Bone marrow (tissue), 2 donors: ENCODE results near the gene CDH13.

Experiments
- DNase-seq, 2 donors: peaks; one replicate each; lab custom pipeline; 2025; lab: John Stamatoyannopoulos, UW

Gene CDH13

DNA sequence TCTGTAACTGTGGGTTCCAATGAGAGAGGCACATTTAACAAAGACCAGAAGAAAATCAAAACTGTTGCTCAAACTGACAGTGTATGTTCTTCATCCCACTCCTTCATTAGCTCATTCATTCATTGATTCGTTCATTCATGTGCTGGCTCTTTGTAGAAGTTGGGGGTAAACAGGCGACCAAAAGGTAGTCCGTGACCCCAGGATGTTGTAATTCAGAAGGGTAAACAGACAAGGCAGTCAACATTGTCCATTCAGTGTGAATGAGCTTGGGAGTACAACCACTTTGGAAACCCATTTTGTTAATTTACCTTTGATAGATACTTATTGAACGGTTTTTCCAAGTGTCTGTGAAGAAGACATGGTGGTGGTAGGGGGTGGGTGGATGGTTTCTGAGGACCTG, 26.1 kb downstream of the CDH13 start:
- no peak for DNase-seq

DNA sequence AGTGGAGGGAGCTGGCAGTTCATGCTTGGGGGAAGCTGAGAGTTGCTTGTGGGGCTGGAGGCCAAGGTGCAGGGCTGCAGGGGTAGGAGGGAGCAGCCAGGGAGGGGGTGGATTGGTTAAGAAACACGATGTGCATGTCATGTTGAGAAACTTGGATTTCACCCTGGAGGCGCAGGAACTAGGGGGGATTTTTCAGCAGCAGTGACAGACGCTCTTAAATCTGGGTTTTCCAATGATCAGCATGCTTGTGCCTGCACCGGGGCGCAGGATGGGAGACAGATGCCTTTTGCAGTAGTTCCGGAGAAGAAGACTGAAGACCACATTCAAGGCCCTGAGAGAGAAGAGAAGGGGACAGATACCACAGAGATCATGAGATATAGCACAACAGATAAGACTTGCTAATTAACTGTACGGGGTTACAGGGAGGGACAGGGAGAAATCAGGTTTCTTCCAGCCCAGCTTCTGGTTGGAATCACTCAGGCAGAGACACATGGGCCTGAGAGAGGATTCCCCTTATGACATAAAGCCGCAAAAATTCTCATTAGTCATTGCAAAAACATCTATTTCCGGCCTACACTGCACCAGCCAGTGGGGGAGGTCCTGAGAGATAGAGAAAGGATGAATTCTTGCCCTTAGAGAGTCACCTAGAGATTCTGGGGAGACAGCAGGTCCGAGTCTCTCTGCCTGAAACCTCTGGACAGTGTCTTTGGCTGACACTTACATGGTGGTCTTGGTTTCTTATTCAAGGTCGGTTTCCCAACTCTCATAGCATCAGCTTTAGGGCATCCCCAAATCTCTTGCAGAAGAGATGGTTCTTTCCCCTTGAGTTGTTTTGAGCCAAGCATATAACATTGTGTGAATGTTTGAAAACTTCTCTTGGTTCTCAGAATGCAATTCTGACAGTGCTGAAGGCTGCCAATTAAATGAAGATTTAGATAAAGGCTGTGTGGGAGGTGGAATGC, 27.1 kb downstream of the CDH13 start:
- peak in 1 of 2 donors; percentile 48 for DNase-seq

DNA sequence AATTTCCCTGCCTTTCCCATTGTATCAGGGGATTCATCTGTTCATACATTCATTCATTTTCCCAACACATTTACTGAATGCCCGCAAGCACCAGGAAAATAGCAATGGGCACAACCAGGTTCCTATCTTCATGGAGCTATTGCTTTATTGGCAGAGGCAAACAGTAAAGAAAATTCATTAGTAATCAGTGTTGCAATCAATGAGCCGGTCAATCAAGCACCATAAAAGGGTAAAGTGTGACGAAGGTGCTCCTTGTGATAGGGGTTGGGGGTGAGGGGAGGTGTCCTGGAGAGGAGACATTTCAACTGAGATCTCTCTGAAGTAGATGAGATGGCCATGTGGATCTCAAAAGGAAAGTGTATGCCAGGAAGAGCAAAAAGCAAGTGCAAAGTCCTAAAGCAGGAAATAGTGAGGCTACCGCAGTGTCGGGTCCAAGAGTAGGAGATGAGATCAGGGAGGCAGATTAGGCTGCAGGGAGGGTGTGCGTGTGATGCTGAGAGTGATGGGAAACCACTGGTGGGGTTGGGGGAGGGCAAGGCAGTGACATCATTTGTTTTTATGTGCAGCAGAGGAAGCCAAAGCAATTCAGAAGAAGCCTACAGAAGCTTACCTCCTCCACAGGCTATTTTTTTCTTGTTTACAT, 28.4 kb downstream of the CDH13 start:
- DNase-seq = peak in 1 of 2 donors; percentile 86

DNA sequence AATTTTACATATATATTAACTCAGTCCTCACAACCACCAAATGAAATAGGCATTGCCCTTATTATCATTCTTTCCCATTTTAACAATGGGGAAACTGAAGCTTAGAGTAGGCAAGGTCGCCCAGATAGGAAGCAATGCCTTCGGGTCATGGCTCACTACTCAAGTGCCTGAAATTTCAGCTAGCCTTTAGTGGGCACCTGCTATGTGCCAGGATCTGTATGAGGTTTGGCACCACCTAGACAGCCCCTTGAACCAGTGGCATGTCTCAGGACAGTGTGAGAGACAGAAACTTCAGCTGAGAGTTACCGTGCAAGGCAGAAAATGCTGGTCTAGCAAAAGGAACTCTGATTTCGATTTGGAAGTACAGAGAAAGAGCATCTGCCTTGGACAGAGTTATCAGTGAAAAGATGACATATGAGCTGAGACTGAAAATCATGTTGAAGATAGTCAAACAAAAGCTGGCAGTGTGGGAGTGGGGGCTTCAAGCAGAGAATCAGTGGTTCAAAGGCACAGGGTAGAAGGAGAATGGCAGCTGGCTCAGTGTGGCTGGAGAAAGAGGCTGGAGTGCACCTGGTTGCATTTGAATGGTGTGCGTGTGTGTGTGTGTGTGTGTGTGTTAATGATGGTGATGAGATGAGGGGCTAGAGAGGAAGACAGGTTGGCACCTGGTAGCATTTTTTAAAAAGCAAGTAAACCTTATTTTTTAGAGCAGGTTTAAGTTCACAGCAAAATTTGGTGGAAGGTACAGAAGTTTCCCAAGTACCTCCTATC, 29.1 kb downstream of the CDH13 start:
- DNase-seq = no peak

DNA sequence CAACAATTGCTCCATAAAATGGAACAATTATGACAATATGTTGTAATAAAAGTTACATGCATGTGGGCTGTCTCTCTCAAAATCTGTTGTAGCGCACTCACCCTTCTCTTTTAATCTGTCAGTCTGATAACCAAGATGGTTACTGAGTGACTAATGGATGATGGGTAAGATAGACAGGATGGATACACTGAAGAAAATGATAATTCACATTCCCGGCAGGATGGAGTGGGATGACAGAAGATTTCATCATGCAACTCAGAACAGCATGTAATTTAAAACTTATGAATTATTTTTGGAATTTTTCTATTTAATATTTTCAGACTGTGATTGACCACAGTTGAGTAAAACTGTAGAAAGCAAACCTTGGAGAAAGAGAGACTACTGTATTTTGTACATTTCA, 30.5 kb downstream of the CDH13 start:
- DNase-seq = no peak

DNA sequence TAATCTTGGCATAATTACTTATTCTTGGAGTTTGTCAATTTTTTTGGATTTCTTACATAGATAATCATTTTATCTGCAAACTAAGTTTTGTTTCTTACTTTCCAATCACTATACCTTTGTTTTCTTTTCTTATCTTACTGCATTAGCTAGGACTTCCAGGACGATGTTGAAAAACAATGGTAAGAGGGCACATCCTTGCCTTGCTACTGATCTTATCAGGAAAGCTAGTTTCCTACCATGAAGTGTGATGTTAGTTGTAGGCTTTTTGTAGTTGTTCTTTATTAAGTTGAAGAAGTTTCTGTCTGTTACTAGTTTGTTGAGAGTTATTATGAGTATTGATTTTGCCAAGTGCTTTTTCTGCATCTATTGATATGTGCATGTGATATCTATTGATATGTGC, 31.0 kb downstream of the CDH13 start:
- DNase-seq = no peak

- DNase-seq = no peak
These were observed 32.0 kb downstream of the CDH13 start for GRCh38 chr16:82658796-82659195.

DNA sequence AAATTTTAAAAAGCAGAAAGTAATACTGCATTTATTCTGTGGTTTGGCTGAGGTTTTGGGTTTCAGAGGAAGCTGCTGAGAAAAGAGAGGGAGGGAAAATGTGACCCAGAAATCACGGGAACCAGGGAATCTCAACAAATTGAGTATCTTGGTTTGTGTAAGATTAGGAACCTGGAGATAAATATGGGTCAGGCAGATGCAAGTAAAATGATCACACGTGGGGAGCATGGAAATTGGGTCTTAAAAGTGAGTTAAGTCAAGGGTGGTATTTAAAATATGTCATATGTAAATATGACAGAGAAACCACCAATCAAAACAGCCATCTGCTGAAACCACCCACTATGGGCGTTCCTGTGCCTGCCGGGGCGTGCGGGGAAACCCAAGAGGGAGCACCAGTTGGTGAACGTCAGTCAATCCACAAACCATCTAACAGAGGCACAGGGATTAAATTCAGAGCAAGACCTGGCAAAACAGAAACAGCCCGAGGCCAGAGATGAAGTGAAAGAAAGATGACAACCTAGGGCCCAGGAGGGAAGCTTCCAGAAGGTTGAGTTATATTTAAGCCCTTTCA, 33.4 kb downstream of the CDH13 start:
- no peak for DNase-seq

DNA sequence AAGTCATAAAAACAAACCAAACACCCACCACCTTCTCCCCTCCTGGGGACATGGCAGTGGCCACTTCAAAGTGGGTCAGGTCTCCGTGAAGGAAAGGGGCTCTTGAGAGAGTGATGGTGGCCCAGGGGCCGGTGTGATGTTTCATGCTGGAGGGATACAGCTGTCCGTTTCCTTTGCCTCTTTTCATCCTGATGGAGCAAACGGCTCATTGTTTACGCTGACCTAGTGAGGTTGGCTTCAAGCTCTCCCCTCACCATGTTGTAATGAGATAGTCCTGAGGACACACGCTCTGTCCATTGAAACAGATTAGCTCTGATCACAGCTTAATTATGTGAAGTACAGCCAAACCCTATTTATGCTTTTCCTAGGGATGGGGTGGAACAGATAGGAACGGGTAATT, 34.2 kb downstream of the CDH13 start:
- DNase-seq = no peak

DNA sequence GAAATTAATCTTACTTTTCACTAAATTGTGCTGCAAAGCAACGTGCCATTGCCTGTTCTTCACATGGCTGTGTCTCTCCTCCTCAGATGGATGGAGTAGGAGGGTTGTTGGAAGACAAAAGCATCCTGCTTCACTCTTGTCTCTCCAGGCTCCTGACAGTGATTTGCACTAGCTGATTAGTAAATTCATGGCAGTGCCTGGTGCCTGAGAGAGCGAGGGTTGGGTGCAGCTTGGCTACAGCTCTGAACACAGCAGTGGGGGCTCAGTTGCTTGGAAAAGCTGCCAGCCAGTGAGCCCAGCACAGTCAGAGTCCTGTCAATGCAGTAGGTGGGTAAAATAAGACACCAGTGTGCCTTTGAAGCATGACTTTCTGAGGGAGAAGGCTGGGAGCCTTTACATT, 37.4 kb downstream of the CDH13 start:
- no peak for DNase-seq

GRCh38 chr16:82665025-82665424, 38.3 kb downstream of the CDH13 start:
- DNase-seq = no peak

DNA sequence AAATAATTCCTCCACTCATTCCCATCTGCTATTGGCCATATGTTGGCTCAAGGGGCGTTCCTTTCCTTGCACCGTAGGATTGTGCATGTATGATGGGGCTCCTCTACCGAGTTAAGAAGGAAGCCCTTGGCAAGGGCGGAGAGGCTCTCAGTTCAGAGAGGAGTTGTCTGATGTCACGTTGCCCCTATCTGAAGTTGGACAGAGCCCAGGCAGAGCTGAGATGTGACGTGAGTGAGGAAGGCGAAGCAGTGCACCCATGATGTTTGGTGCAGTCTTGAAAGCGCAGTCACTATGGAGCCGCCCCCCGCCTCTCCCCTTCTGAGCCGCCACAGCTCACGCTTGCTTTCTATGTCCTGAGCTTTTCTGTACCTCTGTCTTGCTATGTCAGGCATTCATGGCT, 40.7 kb downstream of the CDH13 start:
- DNase-seq = no peak

DNA sequence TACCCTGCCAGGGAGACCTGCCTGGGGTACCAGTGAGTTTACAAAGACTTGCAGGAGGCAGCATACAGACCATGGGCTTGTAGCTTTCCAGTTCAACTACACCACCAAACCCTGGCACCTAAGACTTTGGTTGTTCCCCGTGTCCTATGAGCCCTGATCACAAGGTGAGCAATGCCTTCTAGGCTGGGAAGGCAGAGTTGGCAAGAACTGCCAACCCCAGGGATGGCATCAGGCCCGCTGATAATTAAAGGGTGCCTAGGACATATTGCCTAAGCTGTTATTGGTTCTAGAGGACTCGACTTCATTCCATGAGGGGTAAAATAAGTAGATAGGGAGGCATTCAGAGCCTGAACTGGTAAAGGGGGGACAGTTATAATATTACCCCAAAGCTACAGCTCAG, 41.3 kb downstream of the CDH13 start:
- no peak for DNase-seq

DNA sequence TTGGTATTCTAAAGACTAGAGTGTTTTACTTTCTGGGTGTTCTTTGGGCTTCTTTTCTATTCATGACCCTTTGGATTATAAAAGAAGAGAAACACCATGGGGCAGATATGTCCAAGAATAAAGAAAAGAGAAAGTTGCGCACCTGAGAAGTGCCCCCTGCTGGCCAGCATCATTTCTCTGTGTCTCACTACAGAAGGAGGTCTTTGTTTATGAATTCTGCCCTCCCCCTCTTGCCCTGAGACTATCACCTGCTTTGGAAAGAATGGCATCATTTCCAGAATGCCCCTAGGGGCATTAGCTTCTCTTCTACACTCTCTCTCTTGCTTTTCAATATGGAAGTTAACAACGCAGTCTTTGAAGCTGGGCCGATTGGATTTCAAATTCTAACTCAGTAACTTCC, 45.0 kb downstream of the CDH13 start:
- DNase-seq = no peak

DNA sequence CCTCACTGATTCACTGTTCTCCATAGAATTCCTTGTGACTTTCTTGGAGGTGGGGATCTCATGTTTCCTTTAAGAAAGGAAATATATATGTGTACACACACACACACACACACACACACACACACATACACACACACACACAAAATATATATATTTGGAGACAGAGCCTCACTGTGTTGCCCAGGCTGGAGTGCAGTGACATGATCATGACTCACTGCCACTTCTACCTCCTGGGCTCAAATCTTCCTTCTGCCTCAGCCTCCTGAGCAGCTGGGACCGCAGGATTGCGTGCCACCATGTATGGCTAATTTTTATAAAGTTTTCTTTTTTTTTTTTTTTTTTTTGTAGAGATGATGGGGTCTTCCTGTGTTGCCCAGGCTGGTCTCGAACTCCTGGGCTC, 45.9 kb downstream of the CDH13 start:
- no peak for DNase-seq

GRCh38 chr16:82675300-82675699, 48.5 kb downstream of the CDH13 start:
- DNase-seq = no peak

GRCh38 chr16:82681592-82681991, 54.8 kb downstream of the CDH13 start:
- DNase-seq = no peak

GRCh38 chr16:82682767-82683166, 56.0 kb downstream of the CDH13 start:
- no peak for DNase-seq

GRCh38 chr16:82684256-82684655, 57.5 kb downstream of the CDH13 start:
- no peak for DNase-seq

- DNase-seq = no peak
These were observed 58.8 kb downstream of the CDH13 start for GRCh38 chr16:82685526-82685925.

GRCh38 chr16:82694239-82694874, 67.6 kb downstream of the CDH13 start:
- no peak for DNase-seq

- DNase-seq = no peak
These were observed 69.0 kb downstream of the CDH13 start for GRCh38 chr16:82695806-82696205.
